Measurements from ENCODE around the gene RAB40B.

Gene RAB40B

DNA sequence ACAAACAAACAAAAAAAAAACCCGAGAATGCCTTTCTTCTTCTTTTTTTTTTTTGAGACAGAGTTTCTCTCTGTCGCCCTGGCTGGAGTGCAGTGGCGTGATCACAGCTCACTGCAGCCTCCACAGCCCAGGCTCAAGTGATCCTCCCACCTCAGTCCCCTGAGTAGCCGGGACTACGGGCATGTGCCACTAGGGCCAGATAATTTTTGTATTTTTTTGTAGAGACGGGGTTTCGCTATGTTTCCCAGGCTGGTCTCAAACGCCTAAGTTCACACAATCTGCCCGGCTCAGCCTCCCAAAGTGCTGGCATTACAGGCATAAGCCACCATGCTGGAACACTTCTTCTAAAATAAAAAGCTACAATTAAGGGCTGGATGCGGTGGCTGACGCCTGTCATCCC is 33.3 kb downstream of the RAB40B start:
- DNase-seq (ENCODE audit: low spot score) = no peak
- Histone ChIP-seq H3K4me1 (ENCODE audit: insufficient read depth, poor library complexity, severe bottlenecking) (no peaks in the 10 kb centered on the region), H3K36me3 (ENCODE audit: low read depth) (no peaks in the 10 kb centered on the region)

DNA sequence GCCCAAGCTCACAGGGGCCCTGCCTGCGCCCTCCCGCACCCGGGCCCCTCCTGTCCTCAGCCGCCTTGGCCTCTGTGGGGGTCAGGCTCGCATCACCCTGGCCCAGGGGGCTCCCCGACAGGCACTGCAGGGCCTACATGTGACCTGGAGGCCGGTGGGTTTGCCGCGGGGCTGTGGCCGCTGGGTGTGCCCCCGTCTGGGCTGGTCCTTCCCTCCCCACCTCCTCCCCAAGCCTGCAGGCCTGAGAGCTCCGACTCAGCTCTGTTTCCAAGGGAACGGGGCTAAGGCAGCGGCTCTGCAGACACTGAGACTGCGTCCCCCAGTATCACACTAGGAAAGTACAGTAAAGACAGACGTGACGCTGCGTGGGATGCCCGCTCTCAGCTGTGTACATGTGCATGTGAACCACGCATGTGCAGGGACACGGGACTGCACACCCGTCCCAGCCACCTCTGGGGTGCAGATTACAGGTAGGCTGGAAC is 33.8 kb downstream of the RAB40B start:
- H3K4me3 ChIP-seq (ENCODE audit: severe bottlenecking) = no peak overlapping the region
- ATAC-seq (ENCODE audit: low read depth) (no peak), DNase-seq (ENCODE audit: low spot score) (no peak)
- no peaks in the 10 kb centered on the region for H3K36me3 ChIP-seq (ENCODE audit: low read depth)
- H3K27ac ChIP-seq (ENCODE audit: poor library complexity, severe bottlenecking) = no peak overlapping the region
- H3K4me1 ChIP-seq (ENCODE audit: insufficient read depth, poor library complexity, severe bottlenecking) = no peaks in the 10 kb centered on the region
- TF ChIP-seq CTCF (IDR thresholded peaks at IDR 0.05; ENCODE audit: poor library complexity, severe bottlenecking) = no peak
- no peaks in the 10 kb centered on the region for H3K27me3 ChIP-seq (ENCODE audit: insufficient read depth, poor library complexity, severe bottlenecking)
- no peaks in the 10 kb centered on the region for H3K9me3 ChIP-seq (ENCODE audit: severe bottlenecking)

More for the DNA sequence above, 33.3 kb downstream of the RAB40B start:
- no peaks in the 10 kb centered on the region for H3K9me3 ChIP-seq (ENCODE audit: severe bottlenecking)
- H3K4me3 ChIP-seq (ENCODE audit: severe bottlenecking) = no peak overlapping the region
- H3K27ac ChIP-seq (ENCODE audit: poor library complexity, severe bottlenecking) = no peak overlapping the region
- H3K27me3 ChIP-seq (ENCODE audit: insufficient read depth, poor library complexity, severe bottlenecking) = no peaks in the 10 kb centered on the region
- ATAC-seq (ENCODE audit: low read depth) = no peak
- TF ChIP-seq CTCF (IDR thresholded peaks at IDR 0.05; ENCODE audit: poor library complexity, severe bottlenecking) = no peak

GRCh38 chr17:82664276-82664575 is 34.3 kb downstream of the RAB40B start:
- Histone ChIP-seq H3K36me3 (ENCODE audit: low read depth) (no peaks in the 10 kb centered on the region), H3K27ac (ENCODE audit: poor library complexity, severe bottlenecking) (no peak overlapping the region), H3K4me1 (ENCODE audit: insufficient read depth, poor library complexity, severe bottlenecking) (no peaks in the 10 kb centered on the region), H3K27me3 (ENCODE audit: insufficient read depth, poor library complexity, severe bottlenecking) (no peaks in the 10 kb centered on the region), H3K4me3 (ENCODE audit: severe bottlenecking) (no peak overlapping the region), H3K9me3 (ENCODE audit: severe bottlenecking) (no peaks in the 10 kb centered on the region)
- ATAC-seq (ENCODE audit: low read depth) (no peak), DNase-seq (ENCODE audit: low spot score) (no peak)
- TF ChIP-seq CTCF (IDR thresholded peaks at IDR 0.05; ENCODE audit: poor library complexity, severe bottlenecking) = no peak

GRCh38 chr17:82663381-82664275 is 34.9 kb downstream of the RAB40B start:
- no peaks in the 10 kb centered on the region for H3K36me3 ChIP-seq (ENCODE audit: low read depth)
- H3K27ac ChIP-seq (ENCODE audit: poor library complexity, severe bottlenecking) = no peak overlapping the region
- H3K9me3 ChIP-seq (ENCODE audit: severe bottlenecking) = no peaks in the 10 kb centered on the region
- no peak for ATAC-seq (ENCODE audit: low read depth)
- H3K4me1 ChIP-seq (ENCODE audit: insufficient read depth, poor library complexity, severe bottlenecking) = no peaks in the 10 kb centered on the region
- no peaks in the 10 kb centered on the region for H3K27me3 ChIP-seq (ENCODE audit: insufficient read depth, poor library complexity, severe bottlenecking)
- no peak for TF ChIP-seq CTCF (IDR thresholded peaks at IDR 0.05; ENCODE audit: poor library complexity, severe bottlenecking)
- H3K4me3 ChIP-seq (ENCODE audit: severe bottlenecking) = no peak overlapping the region
- no peak for DNase-seq (ENCODE audit: low spot score)

GRCh38 chr17:82662711-82663261 is 35.7 kb downstream of the RAB40B start:
- no peak; the same call in 1 of the 3 replicates for ATAC-seq (ENCODE audit: low read depth)

More at GRCh38 chr17:82662711-82663261, 35.7 kb downstream of the RAB40B start:
- Histone ChIP-seq H3K36me3 (ENCODE audit: low read depth) (no peaks in the 10 kb centered on the region), H3K4me3 (ENCODE audit: severe bottlenecking) (no peak overlapping the region), H3K27me3 (ENCODE audit: insufficient read depth, poor library complexity, severe bottlenecking) (no peaks in the 10 kb centered on the region), H3K9me3 (ENCODE audit: severe bottlenecking) (no peaks in the 10 kb centered on the region), H3K27ac (ENCODE audit: poor library complexity, severe bottlenecking) (no peak overlapping the region), H3K4me1 (ENCODE audit: insufficient read depth, poor library complexity, severe bottlenecking) (no peaks in the 10 kb centered on the region)
- no peak for DNase-seq (ENCODE audit: low spot score)
- TF ChIP-seq CTCF (IDR thresholded peaks at IDR 0.05; ENCODE audit: poor library complexity, severe bottlenecking) = no peak

All from RWPE2 (cell line).